Measurements from ENCODE around the gene MAP3K8. TPM values are rescaled to one million over a fixed set of nuclear protein-coding genes. Genes with fewer than 3 reads are reported as not detected.

Gene MAP3K8
- total RNA-seq, 1 experiment from 2014 or later: 4.8 TPM

DNA sequence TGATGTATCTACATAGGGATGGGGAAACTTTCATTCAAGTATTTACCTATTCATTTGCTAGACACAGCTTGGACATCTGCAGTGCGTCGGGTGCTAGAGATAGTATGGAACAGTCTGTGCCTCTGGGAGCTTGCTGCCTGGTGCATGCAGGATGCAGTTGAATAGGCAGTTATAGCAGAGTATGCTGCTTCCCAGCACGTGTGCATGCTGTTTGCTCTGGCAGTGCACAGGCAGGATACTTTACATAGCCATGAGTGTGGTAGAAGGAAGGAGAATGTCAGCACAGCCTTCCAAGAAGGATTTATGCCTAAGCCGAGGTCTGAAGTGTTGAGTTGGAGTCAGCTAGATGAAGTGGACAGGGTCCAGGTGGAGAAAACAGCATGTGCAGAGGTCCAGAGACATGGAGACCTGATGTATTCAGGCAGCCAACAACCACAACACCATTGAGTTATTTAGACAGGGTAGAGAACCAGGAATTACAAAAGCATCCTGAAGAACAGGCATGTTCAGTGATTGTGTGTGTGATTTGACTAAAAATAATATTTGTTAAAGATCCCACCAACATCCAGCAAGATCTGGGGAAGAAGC, 8.1 kb downstream of the MAP3K8 start:
- DNase-seq (ENCODE audit: low read depth, low spot score): no peak
- ChIA-PET CTCF (no interaction called here), POLR2A (no interaction called here)
- in situ Hi-C loops (cut with HindIII; ENCODE audit: low pct_unique_long_range_greater_than_20kb, low sequenced_read_pairs): no loop called here
- Histone ChIP-seq H3K36me3 (ENCODE audit: control insufficient read depth, insufficient read depth, low read length) (no peaks in the 10 kb centered on the region), H3K4me3 (ENCODE audit: low read depth in 2 of 2, low read length in 2 of 2) (no peak overlapping the region), H3K27ac (ENCODE audit: low read length) (no peak overlapping the region), H3K4me1 (ENCODE audit: control insufficient read depth, insufficient read depth, low read length) (peaks cover 10% of the 10 kb centered on the region), H3K9me3 (ENCODE audit: control insufficient read depth, insufficient read depth, low read depth, low read length) (no peaks in the 10 kb centered on the region), H3K27me3 (ENCODE audit: control insufficient read depth, insufficient read depth, low read length) (no peaks in the 10 kb centered on the region)
- no peak for ATAC-seq
- BruUV-seq (replicated peaks): no TSS peak
- TF ChIP-seq POLR2AphosphoS5 (IDR thresholded peaks at IDR 0.05; ENCODE audit: low read depth, low read length) (no peak), SIN3A (IDR thresholded peaks at IDR 0.05; ENCODE audit: borderline replicate concordance, insufficient read depth, low read depth, low read length) (no peak), TCF7L2 (IDR thresholded peaks at IDR 0.05; ENCODE audit: low read depth, low read length) (no peak)
- TF ChIP-seq, protein P1, sequence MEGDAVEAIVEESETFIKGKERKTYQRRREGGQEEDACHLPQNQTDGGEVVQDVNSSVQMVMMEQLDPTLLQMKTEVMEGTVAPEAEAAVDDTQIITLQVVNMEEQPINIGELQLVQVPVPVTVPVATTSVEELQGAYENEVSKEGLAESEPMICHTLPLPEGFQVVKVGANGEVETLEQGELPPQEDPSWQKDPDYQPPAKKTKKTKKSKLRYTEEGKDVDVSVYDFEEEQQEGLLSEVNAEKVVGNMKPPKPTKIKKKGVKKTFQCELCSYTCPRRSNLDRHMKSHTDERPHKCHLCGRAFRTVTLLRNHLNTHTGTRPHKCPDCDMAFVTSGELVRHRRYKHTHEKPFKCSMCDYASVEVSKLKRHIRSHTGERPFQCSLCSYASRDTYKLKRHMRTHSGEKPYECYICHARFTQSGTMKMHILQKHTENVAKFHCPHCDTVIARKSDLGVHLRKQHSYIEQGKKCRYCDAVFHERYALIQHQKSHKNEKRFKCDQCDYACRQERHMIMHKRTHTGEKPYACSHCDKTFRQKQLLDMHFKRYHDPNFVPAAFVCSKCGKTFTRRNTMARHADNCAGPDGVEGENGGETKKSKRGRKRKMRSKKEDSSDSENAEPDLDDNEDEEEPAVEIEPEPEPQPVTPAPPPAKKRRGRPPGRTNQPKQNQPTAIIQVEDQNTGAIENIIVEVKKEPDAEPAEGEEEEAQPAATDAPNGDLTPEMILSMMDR (IDR thresholded peaks at IDR 0.05): no peak
- TF ChIP-seq, protein P2, sequence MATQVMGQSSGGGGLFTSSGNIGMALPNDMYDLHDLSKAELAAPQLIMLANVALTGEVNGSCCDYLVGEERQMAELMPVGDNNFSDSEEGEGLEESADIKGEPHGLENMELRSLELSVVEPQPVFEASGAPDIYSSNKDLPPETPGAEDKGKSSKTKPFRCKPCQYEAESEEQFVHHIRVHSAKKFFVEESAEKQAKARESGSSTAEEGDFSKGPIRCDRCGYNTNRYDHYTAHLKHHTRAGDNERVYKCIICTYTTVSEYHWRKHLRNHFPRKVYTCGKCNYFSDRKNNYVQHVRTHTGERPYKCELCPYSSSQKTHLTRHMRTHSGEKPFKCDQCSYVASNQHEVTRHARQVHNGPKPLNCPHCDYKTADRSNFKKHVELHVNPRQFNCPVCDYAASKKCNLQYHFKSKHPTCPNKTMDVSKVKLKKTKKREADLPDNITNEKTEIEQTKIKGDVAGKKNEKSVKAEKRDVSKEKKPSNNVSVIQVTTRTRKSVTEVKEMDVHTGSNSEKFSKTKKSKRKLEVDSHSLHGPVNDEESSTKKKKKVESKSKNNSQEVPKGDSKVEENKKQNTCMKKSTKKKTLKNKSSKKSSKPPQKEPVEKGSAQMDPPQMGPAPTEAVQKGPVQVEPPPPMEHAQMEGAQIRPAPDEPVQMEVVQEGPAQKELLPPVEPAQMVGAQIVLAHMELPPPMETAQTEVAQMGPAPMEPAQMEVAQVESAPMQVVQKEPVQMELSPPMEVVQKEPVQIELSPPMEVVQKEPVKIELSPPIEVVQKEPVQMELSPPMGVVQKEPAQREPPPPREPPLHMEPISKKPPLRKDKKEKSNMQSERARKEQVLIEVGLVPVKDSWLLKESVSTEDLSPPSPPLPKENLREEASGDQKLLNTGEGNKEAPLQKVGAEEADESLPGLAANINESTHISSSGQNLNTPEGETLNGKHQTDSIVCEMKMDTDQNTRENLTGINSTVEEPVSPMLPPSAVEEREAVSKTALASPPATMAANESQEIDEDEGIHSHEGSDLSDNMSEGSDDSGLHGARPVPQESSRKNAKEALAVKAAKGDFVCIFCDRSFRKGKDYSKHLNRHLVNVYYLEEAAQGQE (IDR thresholded peaks at IDR 0.05; ENCODE audit: insufficient read depth in 1 of 2, low read depth in 2 of 2, low read length in 1 of 2): no peak
- intact Hi-C loops (cut with micrococcal nuclease; ENCODE audit: unreplicated experiment): no loop called here

DNA sequence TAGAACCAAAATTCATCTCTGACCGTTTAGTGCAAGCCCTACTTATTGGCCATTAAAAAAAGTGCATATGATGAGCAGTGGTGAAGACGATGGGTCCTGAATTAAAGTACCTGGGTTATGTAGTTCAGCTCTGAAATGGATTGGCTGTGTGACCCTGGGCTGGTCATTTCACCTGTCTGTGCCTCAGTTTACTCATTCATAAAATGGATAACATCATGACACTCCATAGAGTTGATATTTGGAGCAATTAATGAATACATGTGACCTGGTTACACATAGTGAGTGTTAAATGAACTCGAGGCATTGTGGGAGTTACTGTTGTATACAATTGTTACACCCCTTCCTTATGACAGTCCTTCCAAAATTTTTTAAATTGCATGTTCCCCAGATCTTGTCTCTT, 9.1 kb downstream of the MAP3K8 start:
- POLR2A ChIA-PET: no interaction called here
- in situ Hi-C loops (cut with HindIII; ENCODE audit: low pct_unique_long_range_greater_than_20kb, low sequenced_read_pairs): no loop called here
- H3K4me1 ChIP-seq (ENCODE audit: control insufficient read depth, insufficient read depth, low read length): peaks cover 8% of the 10 kb centered on the region
- no peak overlapping the region for H3K27ac ChIP-seq (ENCODE audit: low read length)
- no peaks in the 10 kb centered on the region for H3K9me3 ChIP-seq (ENCODE audit: control insufficient read depth, insufficient read depth, low read depth, low read length)
- intact Hi-C loops (cut with micrococcal nuclease; ENCODE audit: unreplicated experiment): no loop called here
- H3K4me3 ChIP-seq (ENCODE audit: low read depth in 2 of 2, low read length in 2 of 2): no peak overlapping the region
- no peaks in the 10 kb centered on the region for H3K27me3 ChIP-seq (ENCODE audit: control insufficient read depth, insufficient read depth, low read length)
- DNase-seq (ENCODE audit: low read depth, low spot score) (no peak), ATAC-seq (no peak)
- TF ChIP-seq TCF7L2 (IDR thresholded peaks at IDR 0.05; ENCODE audit: low read depth, low read length) (no peak), POLR2AphosphoS5 (IDR thresholded peaks at IDR 0.05; ENCODE audit: low read depth, low read length) (no peak), SIN3A (IDR thresholded peaks at IDR 0.05; ENCODE audit: borderline replicate concordance, insufficient read depth, low read depth, low read length) (no peak)
- TF ChIP-seq, protein P2 (IDR thresholded peaks at IDR 0.05; ENCODE audit: insufficient read depth in 1 of 2, low read depth in 2 of 2, low read length in 1 of 2): no peak
- TF ChIP-seq, protein P1 (IDR thresholded peaks at IDR 0.05): no peak
- no TSS peak for BruUV-seq (replicated peaks)
- CTCF ChIA-PET: no interaction called here
- no peaks in the 10 kb centered on the region for H3K36me3 ChIP-seq (ENCODE audit: control insufficient read depth, insufficient read depth, low read length)

All from Panc1 (cell line).